Calu3 (cell line): ENCODE data around the gene PRCD. TPM values are rescaled to one million over a fixed set of nuclear protein-coding genes. Genes with fewer than 3 reads are reported as not detected.

Source experiments
- BruUV-seq: library from RNA; stranded (reverse); fragments of 400-500 nt; replicated peaks from 2 replicates; lab custom pipeline; 2021; lab: Mats Ljungman, UMichigan
- CTCF ChIA-PET: fragments of 300-600 bp; sonication (Branson Sonifier 250); formaldehyde crosslinking; loops from one replicate; lab custom pipeline; 2022; ENCODE audit warnings: antibody characterized with exemption; lab: Charles Lee
- DNase-seq: peaks from one replicate; pipeline ENCODE4 v3.0.0; 2022
- H3K27ac Mint-ChIP-seq: one replicate; pipeline ENCODE4 v1.8.0; 2022; ENCODE audit warnings: mixed read lengths; ENCODE audit not compliant: unreplicated experiment
- H3K27me3 Mint-ChIP-seq: one replicate; pipeline ENCODE4 v1.8.0; 2022; ENCODE audit warnings: mixed read lengths; ENCODE audit not compliant: unreplicated experiment
- H3K36me3 Mint-ChIP-seq: one replicate; pipeline ENCODE4 v1.8.0; 2022; ENCODE audit warnings: mild to moderate bottlenecking, moderate library complexity, mixed read lengths; ENCODE audit not compliant: insufficient read depth, unreplicated experiment
- H3K4me1 Mint-ChIP-seq: one replicate; pipeline ENCODE4 v1.8.0; 2022; ENCODE audit warnings: mild to moderate bottlenecking, low read depth, mixed read lengths; ENCODE audit not compliant: unreplicated experiment
- H3K4me3 Mint-ChIP-seq: one replicate; pipeline ENCODE4 v1.8.0; 2022; ENCODE audit warnings: mild to moderate bottlenecking, low read depth, moderate library complexity, mixed read lengths; ENCODE audit not compliant: unreplicated experiment
- H3K9me3 Mint-ChIP-seq: one replicate; pipeline ENCODE4 v1.8.0; 2022; ENCODE audit warnings: low read depth, mixed read lengths; ENCODE audit not compliant: unreplicated experiment
- intact Hi-C: fragments of 100-400 bp; cut with micrococcal nuclease; formaldehyde crosslinking; loops from one replicate; pipeline ENCODE4 v1.10.0; 2022; ENCODE audit not compliant: unreplicated experiment
- total RNA-seq: library from RNA; stranded (reverse); gene quantifications from 2 replicates; pipeline ENCODE4 v1.2.3, GENCODE V29; 2022
- TF ChIP-seq, protein P1 (sequence below): fragments of 200-600 bp; IDR thresholded peaks from one replicate; pipeline ENCODE4 v1.8.0; 2022; ENCODE audit warnings: antibody characterized with exemption; ENCODE audit not compliant: unreplicated experiment

Gene PRCD
- total RNA-seq, 1 experiment from 2014 or later = not detected

DNA sequence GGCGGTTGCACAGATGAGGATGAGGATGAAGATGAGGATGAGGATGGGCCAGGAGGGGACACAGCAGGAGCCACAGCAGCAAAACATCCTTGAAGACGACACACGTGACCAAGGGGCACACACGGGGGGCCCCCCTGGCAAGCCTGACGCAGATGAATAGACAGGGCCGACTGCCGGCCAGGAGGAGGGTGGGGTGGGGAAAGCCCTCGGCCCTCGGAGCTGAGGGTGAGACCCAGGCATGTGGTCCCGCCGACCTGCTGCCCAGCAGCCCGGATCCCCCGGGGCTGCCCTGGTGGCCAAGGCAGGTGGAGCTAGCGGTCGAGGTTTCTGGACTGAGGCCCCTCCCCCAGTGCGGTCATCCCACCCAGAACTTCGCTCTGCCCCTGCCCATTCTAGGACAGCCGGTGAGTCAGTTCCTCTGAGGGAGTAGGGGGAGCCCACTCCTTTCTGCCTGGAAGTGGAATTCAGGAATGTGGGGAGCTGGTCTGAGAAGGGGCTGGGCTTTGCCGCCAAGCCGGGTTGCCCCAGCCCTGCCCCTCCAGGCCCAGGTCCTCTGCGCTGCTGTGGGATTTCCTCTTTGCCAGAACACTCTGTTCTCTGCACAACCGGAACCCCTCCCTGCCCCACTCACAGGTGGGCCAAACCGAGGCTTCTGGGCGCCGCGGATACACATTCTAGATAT, 12.3 kb upstream of the PRCD start:
- H3K4me1 Mint-ChIP-seq = peaks cover 32% of the 10 kb centered on the region
- TF ChIP-seq, protein P1, sequence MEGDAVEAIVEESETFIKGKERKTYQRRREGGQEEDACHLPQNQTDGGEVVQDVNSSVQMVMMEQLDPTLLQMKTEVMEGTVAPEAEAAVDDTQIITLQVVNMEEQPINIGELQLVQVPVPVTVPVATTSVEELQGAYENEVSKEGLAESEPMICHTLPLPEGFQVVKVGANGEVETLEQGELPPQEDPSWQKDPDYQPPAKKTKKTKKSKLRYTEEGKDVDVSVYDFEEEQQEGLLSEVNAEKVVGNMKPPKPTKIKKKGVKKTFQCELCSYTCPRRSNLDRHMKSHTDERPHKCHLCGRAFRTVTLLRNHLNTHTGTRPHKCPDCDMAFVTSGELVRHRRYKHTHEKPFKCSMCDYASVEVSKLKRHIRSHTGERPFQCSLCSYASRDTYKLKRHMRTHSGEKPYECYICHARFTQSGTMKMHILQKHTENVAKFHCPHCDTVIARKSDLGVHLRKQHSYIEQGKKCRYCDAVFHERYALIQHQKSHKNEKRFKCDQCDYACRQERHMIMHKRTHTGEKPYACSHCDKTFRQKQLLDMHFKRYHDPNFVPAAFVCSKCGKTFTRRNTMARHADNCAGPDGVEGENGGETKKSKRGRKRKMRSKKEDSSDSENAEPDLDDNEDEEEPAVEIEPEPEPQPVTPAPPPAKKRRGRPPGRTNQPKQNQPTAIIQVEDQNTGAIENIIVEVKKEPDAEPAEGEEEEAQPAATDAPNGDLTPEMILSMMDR = no peak
- peak overlapping the region; percentile 17 for H3K4me3 Mint-ChIP-seq
- BruUV-seq = no TSS peak
- peaks cover 26% of the 10 kb centered on the region for H3K27me3 Mint-ChIP-seq
- H3K27ac Mint-ChIP-seq = peak overlapping the region; percentile 12
- H3K9me3 Mint-ChIP-seq = no peaks in the 10 kb centered on the region
- DNase-seq = peak; percentile 55
- CTCF ChIA-PET = interaction anchor here (0.9 to 1.2 kb wide), 2 partner anchors 95 to 144 kb away, joined by 3 read pairs; no protein-coding TSS in a partner anchor
- H3K36me3 Mint-ChIP-seq = no peaks in the 10 kb centered on the region
- intact Hi-C loops = no loop called here

DNA sequence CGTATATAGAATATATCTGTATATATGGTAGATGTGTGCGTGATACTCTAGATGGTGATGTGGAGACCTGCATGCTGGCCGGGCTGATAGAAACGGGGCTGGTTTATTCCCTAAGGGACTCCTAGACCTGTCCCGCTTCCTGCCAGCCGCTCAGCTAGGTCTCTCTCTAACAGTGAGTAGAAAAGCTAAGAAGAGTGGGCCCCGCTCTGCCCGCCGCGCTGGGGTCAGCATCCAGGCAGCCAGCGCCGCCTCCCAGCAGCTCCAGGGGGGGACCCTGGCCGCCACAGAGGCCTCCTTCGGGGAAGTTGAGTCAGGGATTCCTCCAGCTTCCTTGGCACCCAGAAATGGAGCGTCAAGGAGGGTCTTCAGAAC, 11.7 kb upstream of the PRCD start:
- no peak for DNase-seq
- Mint-ChIP-seq H3K4me3 (no peak overlapping the region), H3K27me3 (peaks cover 30% of the 10 kb centered on the region), H3K36me3 (no peaks in the 10 kb centered on the region), H3K9me3 (no peaks in the 10 kb centered on the region), H3K27ac (no peak overlapping the region), H3K4me1 (peaks cover 34% of the 10 kb centered on the region)
- intact Hi-C loops = no loop called here
- BruUV-seq = no TSS peak
- CTCF ChIA-PET = interaction anchor here (0.9 to 1.2 kb wide), 2 partner anchors 95 to 144 kb away, joined by 3 read pairs; no protein-coding TSS in a partner anchor
- TF ChIP-seq, protein P1 = no peak

DNA sequence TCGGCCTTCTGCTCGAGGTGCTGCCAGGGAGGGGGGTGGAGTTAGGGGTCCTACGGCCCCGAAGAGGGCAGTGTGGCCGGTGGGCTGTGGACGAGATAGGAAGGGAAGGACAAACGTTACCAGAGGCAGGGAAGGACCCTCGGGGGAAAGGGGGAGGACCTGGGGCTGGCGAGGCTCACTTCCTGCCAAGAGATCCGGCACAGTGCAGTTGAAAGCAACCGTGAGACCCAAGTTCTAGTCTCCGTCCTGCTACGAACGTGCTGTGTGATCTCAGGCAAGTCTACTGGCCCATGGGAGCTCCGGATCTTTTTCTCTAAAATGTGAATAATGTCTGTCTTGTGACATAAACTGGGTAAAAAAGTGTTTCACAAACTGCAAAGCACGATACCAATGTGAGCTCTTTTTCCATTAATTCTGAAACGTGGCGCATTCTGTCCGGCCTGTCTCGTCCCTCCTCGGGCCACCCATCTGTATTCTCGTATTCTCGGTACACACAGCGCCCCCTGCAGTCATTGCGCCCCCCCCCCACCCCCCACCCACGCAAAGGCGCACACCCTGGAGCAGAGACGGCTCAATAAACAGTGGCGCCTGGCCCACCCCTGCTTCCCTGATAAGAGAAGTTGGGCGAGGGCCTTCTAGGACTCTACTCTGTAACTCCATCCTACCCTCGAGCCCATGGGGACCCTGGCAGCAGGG, 11.2 kb upstream of the PRCD start:
- H3K4me3 Mint-ChIP-seq = no peak overlapping the region
- TF ChIP-seq, protein P1 = no peak
- CTCF ChIA-PET = interaction anchor here (1.2 kb wide), 1 partner anchor 143 kb away, joined by 3 read pairs; no protein-coding TSS in a partner anchor
- H3K27me3 Mint-ChIP-seq = peaks cover 30% of the 10 kb centered on the region
- intact Hi-C loops = no loop called here
- no peak overlapping the region for H3K27ac Mint-ChIP-seq
- H3K9me3 Mint-ChIP-seq = no peaks in the 10 kb centered on the region
- no peak for DNase-seq
- peaks cover 34% of the 10 kb centered on the region for H3K4me1 Mint-ChIP-seq
- BruUV-seq = no TSS peak
- no peaks in the 10 kb centered on the region for H3K36me3 Mint-ChIP-seq

DNA sequence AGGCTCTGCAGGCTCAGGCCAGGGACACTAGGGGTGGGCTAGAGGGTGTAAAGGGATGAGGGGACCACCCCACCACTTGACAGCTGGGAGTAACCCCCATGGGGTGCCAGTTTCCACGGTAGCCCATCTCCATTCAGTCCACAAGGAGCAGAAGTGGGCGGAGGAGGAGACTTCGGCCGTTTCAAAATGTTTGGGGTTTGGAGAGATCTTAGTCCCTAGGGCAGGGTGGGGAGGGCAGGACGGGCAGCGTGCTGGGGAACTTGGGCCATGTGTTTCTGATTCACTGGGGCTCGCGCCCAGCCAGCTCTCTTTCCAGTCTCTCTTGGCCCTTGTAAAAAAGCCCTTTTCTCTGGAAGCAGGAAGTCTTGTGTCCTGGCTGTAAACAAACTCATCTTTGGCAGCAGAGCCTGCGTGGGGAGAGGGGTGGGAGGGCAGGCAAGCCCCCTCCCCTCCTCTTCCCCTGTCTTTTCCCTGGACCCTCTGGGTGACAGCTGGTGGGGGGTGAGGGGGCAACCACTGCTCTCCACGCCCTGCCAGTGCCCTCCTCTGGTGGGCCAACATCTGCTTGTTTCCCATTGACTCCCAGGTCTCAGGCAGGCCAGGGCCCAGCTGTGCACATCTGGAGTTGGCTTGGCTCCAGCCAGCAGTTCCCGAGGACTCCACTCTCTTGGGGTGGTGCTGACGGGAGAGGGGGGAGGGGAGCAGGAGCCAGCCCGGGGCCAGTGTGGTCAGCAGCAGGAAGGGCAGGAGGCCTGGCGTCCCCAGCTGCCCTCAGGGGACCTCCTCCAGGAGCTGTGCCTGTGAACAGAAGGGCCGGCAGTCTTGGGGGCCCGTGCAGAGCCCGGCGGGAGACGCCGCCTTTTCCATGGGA, 10.4 kb upstream of the PRCD start:
- H3K27me3 Mint-ChIP-seq = peaks cover 32% of the 10 kb centered on the region
- TF ChIP-seq, protein P1 = no peak
- no peaks in the 10 kb centered on the region for H3K36me3 Mint-ChIP-seq
- CTCF ChIA-PET = interaction anchor here (0.5 kb wide), 1 partner anchor 198 kb away, joined by 3 read pairs; no protein-coding TSS in a partner anchor
- H3K4me3 Mint-ChIP-seq = no peak overlapping the region
- intact Hi-C loops = no loop called here
- H3K9me3 Mint-ChIP-seq = no peaks in the 10 kb centered on the region
- no peak for DNase-seq
- H3K27ac Mint-ChIP-seq = no peak overlapping the region
- H3K4me1 Mint-ChIP-seq = peaks cover 29% of the 10 kb centered on the region
- no TSS peak for BruUV-seq
